ENCODE measurements around the gene FAM81A.
"Not testable (repeated sequence)": the region's sequence is repeated elsewhere in the genome, so short reads cannot be mapped to it uniquely, and the experiment has no call there.

Gene FAM81A

DNA sequence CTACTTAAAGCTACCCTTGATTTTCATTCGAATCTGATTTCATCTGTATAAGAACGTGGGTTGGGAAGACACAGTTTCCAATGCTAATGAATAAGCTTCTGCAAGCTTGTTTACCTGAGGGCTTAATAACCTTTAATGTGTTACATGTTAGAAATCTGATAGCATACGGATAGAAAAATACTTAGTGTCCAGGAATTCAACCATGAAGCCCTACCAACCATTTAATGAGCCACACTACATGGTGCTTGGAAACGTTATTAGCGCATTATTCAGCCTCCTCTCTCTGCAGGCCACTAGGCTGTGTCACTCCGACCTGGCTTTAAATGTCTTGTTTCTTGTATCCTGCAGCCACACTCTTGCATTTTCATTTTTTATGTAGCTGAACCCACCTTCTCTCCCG is 1.6 kb downstream of the FAM81A start:
- peaks cover 16% of the 10 kb centered on the region for H3K4me1 Mint-ChIP-seq (ENCODE audit: low read depth)
- DNase-seq (ENCODE audit: low spot score) = no peak
- H3K4me3 Mint-ChIP-seq = no peak overlapping the region
- H3K36me3 Mint-ChIP-seq (ENCODE audit: low read depth) = no peaks in the 10 kb centered on the region
- peaks cover 75% of the 10 kb centered on the region for H3K27me3 Mint-ChIP-seq (ENCODE audit: low read depth)
- no peaks in the 10 kb centered on the region for H3K9me3 Mint-ChIP-seq
- H3K27ac Mint-ChIP-seq = no peak overlapping the region

DNA sequence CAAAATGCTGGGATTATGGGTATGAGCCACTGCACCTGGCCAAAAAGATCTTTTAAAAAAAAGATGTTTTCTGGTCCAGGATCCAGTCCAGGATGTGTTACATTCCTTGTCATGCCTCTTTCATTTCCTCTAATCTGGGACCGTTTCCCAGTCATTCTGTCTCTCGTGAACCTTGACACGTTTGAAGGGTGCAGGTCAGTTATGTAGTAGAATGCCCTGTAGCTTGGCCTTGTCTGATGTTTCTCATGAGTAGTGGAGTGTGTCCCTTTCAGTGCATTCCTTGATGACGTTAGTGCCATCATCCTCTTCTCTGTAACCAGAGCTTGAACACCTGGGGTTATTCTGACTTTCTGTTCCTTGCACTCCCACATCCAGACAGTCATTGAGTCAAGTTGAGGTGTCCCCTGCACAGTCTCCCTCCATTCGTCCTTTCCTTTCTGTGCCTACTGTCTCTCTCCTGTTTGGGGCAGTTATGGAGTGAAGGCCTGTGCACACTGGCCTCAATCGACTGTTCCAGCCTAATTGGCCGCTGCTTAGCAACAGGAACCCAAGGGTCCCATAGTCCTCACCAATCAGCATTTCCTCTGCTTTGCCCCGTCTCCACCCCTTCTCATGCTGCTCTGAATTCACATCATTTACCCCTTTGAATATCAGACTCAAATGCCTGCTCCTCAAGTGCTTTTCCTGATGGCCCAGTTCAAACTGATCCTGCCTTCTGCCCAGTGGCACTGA is 5.5 kb downstream of the FAM81A start:
- DNase-seq (ENCODE audit: low spot score) = no peak
- Mint-ChIP-seq H3K4me3 (no peak overlapping the region), H3K27me3 (ENCODE audit: low read depth) (peaks cover 56% of the 10 kb centered on the region), H3K4me1 (ENCODE audit: low read depth) (peaks cover 13% of the 10 kb centered on the region), H3K36me3 (ENCODE audit: low read depth) (no peaks in the 10 kb centered on the region), H3K9me3 (no peaks in the 10 kb centered on the region), H3K27ac (no peak overlapping the region)

DNA sequence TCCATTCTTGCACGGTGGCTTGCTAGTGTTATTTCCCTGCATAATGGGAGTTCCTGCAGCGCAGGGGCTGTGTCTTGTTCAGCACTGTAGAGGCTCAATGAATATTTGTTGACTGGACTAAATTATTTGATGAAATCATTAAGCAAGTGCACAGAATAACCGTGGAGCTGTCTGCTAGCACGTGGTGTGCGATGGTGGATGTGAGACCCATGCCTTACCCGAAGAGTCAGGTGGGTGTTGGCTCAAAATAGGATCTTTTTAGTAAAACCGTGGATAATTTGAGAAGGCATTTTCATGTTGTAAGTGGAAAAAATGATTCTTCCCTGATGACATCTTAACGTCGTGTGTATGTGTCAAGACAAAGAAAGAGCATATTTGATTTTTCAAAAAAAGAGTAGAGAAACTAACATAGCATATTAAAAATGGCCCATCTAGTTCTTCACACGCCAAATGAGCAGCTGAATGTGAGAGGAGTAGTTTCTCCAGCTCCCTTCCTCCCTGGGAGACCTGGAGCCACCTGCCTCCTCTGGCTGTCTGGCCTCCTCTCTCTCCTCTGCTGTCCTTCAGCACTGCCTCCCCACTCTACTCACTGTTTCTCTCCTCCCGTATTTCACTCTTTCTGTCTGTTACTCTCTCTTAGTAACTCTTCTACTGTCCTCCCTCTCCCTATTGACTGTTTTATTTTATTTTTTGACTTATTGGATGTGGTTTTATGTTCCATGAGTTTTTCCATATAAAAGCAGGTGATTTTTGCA is 6.3 kb downstream of the FAM81A start:
- no peaks in the 10 kb centered on the region for H3K36me3 Mint-ChIP-seq (ENCODE audit: low read depth)
- H3K9me3 Mint-ChIP-seq = no peaks in the 10 kb centered on the region
- peaks cover 50% of the 10 kb centered on the region for H3K27me3 Mint-ChIP-seq (ENCODE audit: low read depth)
- peaks cover 11% of the 10 kb centered on the region for H3K4me1 Mint-ChIP-seq (ENCODE audit: low read depth)
- DNase-seq (ENCODE audit: low spot score) = no peak
- H3K27ac Mint-ChIP-seq = no peak overlapping the region
- H3K4me3 Mint-ChIP-seq = no peak overlapping the region

DNA sequence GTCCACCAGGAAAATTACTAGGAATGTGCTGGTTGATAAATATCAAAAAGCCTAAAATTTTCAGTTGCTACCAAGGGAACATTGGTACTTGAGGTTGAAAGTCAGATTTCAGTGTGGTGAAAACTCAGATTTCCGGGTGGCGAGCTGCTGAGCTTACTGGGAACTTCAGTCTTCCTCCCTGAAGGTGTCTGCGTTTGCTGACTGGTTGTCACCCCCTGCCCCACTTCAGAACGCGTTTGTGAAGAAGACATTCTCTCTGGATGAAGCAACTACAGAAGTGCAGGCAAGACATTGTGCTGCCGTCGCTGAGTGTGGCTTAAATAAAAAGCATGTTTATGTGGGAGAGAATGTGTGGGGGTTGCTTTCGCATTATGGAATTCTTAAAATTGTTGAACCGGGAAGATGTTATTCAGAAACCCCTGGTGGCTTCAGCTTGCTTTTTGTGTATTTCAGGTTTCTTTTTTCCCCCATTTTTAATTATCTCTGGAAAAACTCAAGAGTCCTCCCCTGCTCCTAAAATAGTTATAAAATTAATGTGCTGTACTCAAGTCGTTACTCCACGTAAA is 7.1 kb downstream of the FAM81A start:
- DNase-seq (ENCODE audit: low spot score) = no peak

DNA sequence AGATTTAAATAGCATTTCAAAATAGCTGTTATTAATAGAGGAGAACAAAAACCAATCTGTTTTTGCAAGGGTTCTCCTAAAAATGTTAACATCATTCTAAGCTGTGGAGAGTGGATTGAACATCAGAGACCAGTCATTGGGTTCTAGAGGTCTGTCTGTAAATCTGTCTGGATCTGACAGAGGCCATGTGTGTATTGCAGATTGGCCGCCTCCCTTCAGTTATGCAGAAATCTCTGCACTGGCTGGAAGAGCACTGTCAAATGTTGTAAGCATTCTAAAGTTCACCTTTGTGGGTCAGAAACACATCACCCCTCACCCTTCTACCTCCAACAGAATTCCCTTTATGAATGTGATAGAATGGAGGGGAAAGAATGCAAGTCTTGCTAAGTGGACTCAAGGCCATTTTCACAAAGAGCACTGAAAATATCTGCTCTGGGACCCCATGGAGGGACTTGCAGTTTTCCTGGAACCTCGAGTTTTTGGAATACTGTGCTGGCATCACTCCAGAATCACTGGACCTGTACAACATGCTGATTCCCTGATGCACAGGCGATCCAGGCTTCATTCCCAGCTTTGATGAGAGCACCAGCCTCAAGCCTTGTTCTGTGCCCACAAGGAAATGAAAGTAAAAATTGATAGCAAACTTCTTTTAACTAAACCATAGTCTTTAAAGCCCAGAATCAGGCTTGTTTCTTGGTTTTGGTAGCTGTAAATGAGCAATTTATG is 8.4 kb downstream of the FAM81A start:
- H3K9me3 Mint-ChIP-seq = no peaks in the 10 kb centered on the region
- H3K36me3 Mint-ChIP-seq (ENCODE audit: low read depth) = no peaks in the 10 kb centered on the region
- DNase-seq (ENCODE audit: low spot score) = no peak
- H3K27me3 Mint-ChIP-seq (ENCODE audit: low read depth) = peaks cover 37% of the 10 kb centered on the region
- H3K4me1 Mint-ChIP-seq (ENCODE audit: low read depth) = peaks cover 11% of the 10 kb centered on the region
- H3K27ac Mint-ChIP-seq = no peak overlapping the region
- no peak overlapping the region for H3K4me3 Mint-ChIP-seq

More for the DNA sequence above, 7.1 kb downstream of the FAM81A start:
- peaks cover 43% of the 10 kb centered on the region for H3K27me3 Mint-ChIP-seq (ENCODE audit: low read depth)
- H3K4me3 Mint-ChIP-seq = no peak overlapping the region
- H3K36me3 Mint-ChIP-seq (ENCODE audit: low read depth) = no peaks in the 10 kb centered on the region
- H3K27ac Mint-ChIP-seq = no peak overlapping the region
- H3K4me1 Mint-ChIP-seq (ENCODE audit: low read depth) = peaks cover 11% of the 10 kb centered on the region
- no peaks in the 10 kb centered on the region for H3K9me3 Mint-ChIP-seq

DNA sequence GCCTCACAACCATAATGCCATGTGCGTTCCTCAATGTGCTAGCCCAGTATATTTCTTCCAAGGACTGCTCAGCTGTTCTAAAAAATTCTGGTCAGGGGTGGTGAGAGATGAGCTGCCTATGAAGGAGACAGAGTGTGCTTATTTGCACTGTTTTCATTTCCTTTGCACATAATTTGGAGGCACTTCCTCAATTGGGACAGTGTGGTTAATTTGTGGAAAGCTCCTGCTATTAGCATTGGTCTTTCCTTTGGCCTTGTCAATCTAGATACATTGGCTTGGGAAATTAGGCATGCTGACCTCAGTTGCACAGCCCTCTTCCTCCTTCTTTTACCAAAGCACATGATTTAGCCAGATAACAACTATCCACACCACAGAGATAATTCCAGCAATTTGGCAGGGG is 9.4 kb downstream of the FAM81A start:
- Mint-ChIP-seq H3K27ac (no peak overlapping the region), H3K9me3 (no peaks in the 10 kb centered on the region), H3K36me3 (ENCODE audit: low read depth) (no peaks in the 10 kb centered on the region), H3K4me3 (no peak overlapping the region), H3K27me3 (ENCODE audit: low read depth) (peaks cover 36% of the 10 kb centered on the region), H3K4me1 (ENCODE audit: low read depth) (peaks cover 11% of the 10 kb centered on the region)
- DNase-seq (ENCODE audit: low spot score) = no peak

DNA sequence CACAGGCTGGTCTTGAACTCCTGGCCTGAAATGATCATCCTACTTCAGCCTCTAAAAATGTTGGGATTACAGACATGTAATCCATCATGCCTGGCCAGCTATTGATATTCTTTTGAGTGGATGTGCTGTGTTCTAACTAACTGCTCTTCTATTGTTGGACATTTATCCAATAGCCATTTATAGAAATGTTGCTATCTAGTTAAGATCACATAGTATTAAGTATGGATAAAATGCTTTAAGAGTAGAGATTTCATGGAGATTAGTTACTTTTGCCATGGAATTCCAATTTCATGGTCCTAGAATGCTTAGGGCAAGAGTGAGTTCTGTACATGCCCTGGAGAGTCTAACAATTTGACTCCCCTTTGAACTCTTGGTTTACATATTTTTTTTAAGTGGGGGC is 10.9 kb downstream of the FAM81A start:
- Mint-ChIP-seq H3K4me1 (ENCODE audit: low read depth) (peaks cover 11% of the 10 kb centered on the region), H3K9me3 (no peaks in the 10 kb centered on the region), H3K27ac (no peak overlapping the region), H3K27me3 (ENCODE audit: low read depth) (peaks cover 34% of the 10 kb centered on the region), H3K36me3 (ENCODE audit: low read depth) (no peaks in the 10 kb centered on the region), H3K4me3 (no peak overlapping the region)
- no peak for DNase-seq (ENCODE audit: low spot score)

DNA sequence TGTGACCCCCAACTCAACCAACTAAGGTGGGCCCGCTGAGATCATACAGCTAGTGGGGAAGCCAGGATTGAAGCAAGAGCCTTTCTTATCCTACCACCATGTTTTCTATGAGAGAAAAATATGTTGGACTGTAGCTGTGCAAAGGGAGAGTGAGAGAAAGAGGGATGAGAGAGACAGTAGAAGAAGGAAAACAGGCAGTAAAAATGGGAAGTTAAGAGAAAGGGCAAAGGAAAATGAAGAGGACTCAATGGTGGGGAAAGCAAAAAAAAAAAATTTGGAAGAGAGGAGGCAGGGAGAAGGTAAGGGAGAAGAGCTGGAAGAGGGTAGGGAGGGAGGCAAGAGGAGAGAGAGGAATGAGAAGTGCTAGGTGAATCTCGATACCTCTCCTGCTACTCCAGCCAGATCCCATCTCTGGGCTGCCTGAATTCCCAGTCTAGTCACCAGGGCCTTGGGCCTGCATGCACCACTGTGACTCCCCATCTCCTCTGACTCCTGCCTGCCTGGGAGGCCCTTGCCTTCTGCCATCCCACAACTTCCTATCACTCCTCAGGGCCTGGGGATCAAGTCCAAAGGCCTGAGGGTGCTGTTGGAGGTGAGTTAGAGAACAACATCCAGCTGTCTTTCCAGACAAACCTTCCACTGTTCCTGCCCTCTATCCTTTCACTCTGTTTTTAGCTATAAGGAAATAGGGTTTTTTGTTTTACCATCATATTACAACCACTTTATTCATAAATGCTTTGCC is 15.7 kb downstream of the FAM81A start:
- Mint-ChIP-seq H3K4me3 (no peak overlapping the region), H3K27ac (no peak overlapping the region), H3K9me3 (no peaks in the 10 kb centered on the region), H3K4me1 (ENCODE audit: low read depth) (no peaks in the 10 kb centered on the region), H3K36me3 (ENCODE audit: low read depth) (no peaks in the 10 kb centered on the region), H3K27me3 (ENCODE audit: low read depth) (peaks cover 30% of the 10 kb centered on the region)
- DNase-seq (ENCODE audit: low spot score) = no peak

DNA sequence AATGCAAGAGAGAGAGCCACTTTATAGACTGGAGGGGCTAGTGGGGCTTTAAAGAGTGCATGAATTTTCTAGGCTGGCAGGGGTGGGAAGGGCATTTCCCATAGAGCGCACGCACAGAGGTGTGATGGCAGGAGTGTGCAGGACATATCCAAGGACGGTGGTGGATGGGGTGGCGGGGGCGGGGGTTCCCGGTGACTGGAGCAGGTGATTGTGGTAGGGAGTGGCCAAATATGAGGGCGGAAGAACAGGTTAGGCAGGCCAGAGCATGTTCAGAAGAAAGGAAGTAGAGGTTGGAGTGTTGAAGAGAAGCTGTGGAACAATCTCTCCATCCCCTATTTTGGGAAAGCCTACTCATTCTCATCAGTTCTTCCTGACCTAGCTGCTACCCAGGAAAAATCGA is 18.1 kb downstream of the FAM81A start:
- DNase-seq (ENCODE audit: low spot score) = no peak
- H3K9me3 Mint-ChIP-seq = no peaks in the 10 kb centered on the region
- no peaks in the 10 kb centered on the region for H3K36me3 Mint-ChIP-seq (ENCODE audit: low read depth)
- peaks cover 34% of the 10 kb centered on the region for H3K27me3 Mint-ChIP-seq (ENCODE audit: low read depth)
- no peak overlapping the region for H3K27ac Mint-ChIP-seq
- no peak overlapping the region for H3K4me3 Mint-ChIP-seq
- no peaks in the 10 kb centered on the region for H3K4me1 Mint-ChIP-seq (ENCODE audit: low read depth)

DNA sequence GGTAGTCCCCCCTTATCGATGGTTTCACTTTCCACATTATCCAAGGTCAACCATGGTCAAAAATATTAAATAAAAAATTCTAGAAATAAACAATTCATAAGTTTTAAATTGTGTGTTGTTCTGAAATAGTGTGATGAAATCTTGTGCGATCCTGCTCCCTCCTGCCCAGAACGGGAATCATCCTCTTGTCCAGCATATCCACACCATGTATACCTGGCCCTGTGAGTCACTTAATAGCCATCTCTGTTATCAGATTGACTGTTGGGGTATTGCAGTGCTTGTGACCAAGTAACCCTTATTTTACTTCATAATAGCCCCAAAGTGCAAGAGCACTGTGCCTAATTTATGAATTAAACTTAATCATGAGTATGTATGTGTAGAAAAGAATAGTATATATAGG is 19.1 kb downstream of the FAM81A start:
- Mint-ChIP-seq H3K4me3 (no peak overlapping the region), H3K4me1 (ENCODE audit: low read depth) (no peaks in the 10 kb centered on the region), H3K36me3 (ENCODE audit: low read depth) (no peaks in the 10 kb centered on the region), H3K27me3 (ENCODE audit: low read depth) (peaks cover 37% of the 10 kb centered on the region), H3K9me3 (no peaks in the 10 kb centered on the region), H3K27ac (no peak overlapping the region)
- DNase-seq (ENCODE audit: low spot score) = no peak

DNA sequence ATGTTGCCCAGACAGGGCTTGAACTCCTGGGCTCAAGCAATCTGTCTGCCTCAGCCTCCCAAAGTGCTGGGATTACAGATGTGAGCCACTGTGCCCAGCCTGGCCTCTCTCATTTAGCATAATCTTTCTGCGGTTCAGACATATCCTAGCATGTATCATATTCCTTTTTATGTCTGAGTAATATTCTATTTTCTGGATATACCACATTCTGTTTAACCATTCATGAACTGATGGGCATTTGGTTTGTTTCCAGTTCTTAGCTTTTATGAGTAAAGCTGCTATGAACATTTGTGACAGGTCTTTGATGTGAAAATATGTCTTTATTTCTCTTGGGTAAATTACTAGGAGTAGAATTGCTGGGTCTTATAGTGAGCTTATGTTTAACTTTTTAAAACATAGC is 23.5 kb downstream of the FAM81A start:
- no peak overlapping the region for H3K4me3 Mint-ChIP-seq
- no peak overlapping the region for H3K27ac Mint-ChIP-seq
- no peak for DNase-seq (ENCODE audit: low spot score)
- no peaks in the 10 kb centered on the region for H3K4me1 Mint-ChIP-seq (ENCODE audit: low read depth)
- H3K27me3 Mint-ChIP-seq (ENCODE audit: low read depth) = peaks cover 41% of the 10 kb centered on the region
- no peaks in the 10 kb centered on the region for H3K36me3 Mint-ChIP-seq (ENCODE audit: low read depth)
- no peaks in the 10 kb centered on the region for H3K9me3 Mint-ChIP-seq

DNA sequence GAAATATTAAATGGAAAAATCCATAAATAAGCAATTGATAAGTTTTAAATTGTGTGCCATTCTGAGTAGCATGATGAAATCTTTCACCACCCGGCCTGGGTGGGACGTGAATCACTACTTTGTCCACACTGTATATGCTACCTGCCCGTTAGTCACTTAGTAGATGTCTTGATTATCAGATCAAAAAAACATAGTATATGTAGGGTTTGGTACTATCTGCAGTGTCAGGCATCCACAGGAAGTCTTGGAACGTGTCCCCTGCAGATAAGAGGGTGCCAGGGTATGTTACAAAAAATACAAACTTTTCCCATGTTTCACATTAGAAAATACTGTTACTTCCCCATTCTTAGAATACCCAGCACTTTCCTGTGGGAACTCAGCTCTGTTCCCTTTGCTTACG is 35.2 kb downstream of the FAM81A start:
- Mint-ChIP-seq H3K27me3 (ENCODE audit: low read depth) (peaks cover 45% of the 10 kb centered on the region), H3K9me3 (no peaks in the 10 kb centered on the region), H3K4me1 (ENCODE audit: low read depth) (no peaks in the 10 kb centered on the region), H3K36me3 (ENCODE audit: low read depth) (no peaks in the 10 kb centered on the region), H3K4me3 (no peak overlapping the region), H3K27ac (no peak overlapping the region)
- no peak for DNase-seq (ENCODE audit: low spot score)

DNA sequence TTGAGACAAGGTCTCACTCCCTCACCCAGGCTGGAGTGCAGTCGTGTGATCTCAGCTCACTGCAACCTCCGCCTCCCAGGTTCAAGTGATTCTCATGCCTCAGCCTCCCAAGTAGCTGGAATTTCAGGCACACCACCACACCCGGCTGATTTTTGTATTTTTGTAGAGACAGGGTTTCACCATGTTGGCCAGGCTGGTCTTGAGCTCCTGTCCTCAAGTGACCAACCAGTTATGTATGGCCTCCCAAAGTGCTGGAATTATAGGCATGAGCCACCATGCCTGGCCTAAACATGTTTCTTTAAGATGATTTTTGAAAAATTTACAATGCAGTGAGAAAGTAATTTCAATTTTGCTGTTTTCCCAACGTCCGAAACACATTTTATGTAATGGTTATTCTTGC is 37.2 kb downstream of the FAM81A start:
- not testable (repeated sequence) for H3K9me3 Mint-ChIP-seq; H3K36me3 Mint-ChIP-seq (ENCODE audit: low read depth); H3K27ac Mint-ChIP-seq; H3K4me3 Mint-ChIP-seq; H3K4me1 Mint-ChIP-seq (ENCODE audit: low read depth); DNase-seq (ENCODE audit: low spot score)
- H3K27me3 Mint-ChIP-seq (ENCODE audit: low read depth) = peaks cover 38% of the 10 kb centered on the region
